NCI-H2171 treated with DMSO at 0.1 percent for 48 hours (cell line): ENCODE measurements around the gene CCDC120.

Source experiments
- DNase-seq: peaks from one replicate; lab custom pipeline; 2025; lab: John Stamatoyannopoulos, UW

The CCDC120 gene, protein sequence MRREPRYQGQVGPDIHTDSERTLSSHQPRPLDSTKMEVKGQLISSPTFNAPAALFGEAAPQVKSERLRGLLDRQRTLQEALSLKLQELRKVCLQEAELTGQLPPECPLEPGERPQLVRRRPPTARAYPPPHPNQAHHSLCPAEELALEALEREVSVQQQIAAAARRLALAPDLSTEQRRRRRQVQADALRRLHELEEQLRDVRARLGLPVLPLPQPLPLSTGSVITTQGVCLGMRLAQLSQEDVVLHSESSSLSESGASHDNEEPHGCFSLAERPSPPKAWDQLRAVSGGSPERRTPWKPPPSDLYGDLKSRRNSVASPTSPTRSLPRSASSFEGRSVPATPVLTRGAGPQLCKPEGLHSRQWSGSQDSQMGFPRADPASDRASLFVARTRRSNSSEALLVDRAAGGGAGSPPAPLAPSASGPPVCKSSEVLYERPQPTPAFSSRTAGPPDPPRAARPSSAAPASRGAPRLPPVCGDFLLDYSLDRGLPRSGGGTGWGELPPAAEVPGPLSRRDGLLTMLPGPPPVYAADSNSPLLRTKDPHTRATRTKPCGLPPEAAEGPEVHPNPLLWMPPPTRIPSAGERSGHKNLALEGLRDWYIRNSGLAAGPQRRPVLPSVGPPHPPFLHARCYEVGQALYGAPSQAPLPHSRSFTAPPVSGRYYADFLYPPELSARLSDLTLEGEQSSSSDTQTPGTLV

DNA sequence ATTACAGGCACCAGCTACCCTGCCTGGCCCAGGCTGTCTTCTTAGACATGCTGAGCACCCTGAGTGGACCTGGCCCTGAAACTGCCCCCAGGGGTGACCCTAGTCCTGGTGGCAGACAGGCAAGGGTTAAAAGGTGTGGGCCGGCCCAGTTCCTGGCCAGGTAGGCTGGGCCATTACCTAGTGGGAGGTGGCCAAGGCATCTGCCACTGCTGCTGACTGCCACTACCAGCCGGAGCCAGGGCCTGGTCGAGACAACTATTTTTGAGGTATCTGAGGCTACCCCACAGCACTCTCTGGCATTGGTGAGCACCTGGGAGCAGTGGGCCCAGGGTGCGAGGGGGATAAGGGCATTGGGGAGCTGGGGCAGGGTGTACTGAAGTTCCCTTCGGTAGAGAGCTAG is at the start of gene CCDC120:
Gene CCDC120 (plus strand): TSS at position 206 of the 400 bp plus-strand sequence. CDS start 3,043 bp downstream, outside the sequence.
- no peak for DNase-seq

DNA sequence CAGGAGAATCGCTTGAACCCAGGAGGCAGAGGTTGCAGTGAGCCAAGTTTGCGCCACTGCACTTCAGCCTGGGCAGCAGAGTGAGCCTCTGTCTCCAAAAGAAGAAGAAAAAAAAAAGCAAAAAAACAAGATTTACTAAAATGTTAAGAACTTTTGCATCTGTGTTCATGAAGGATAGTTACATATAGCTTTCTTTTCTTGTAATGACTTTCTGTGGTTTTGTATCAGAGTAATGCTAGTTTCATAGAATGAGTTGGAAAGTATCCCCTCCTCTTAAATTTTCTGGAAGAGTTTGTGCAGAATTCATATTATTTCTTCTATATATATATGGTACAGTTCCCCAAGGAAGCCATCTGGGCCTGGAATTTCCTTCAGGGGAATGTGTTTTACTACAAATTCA is 39.7 kb upstream of the CCDC120 start:
- no peak for DNase-seq

DNA sequence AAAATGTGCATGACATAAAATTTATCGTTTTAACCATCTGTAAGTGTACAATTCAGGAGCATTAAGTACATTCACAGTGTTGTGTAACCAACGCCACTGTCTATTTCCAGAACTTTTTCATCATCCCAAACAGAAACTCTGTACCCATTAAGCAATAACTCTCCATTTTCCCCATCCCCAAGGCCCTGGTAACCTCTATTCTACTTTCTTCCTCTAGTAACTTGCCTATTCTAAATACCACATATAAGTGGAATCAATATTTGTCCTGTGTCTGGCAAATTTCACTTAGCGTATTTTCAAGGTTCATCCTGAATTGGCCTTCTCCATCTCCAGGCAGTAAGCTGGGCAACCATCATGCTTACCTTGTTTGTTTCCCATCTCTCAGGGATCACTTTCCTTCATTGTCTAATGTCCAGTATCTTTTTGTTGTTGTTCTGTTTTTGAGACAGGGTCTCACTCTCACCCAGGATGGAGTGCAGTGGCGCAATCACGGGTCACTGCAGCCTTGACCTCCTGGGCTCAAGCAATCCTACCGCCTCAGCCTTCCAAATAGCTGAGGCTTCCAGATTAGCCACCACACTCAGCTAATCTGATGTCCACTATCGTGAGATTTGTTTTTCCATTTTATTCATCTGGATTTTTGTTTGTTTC is 39.1 kb upstream of the CCDC120 start:
- no peak for DNase-seq

DNA sequence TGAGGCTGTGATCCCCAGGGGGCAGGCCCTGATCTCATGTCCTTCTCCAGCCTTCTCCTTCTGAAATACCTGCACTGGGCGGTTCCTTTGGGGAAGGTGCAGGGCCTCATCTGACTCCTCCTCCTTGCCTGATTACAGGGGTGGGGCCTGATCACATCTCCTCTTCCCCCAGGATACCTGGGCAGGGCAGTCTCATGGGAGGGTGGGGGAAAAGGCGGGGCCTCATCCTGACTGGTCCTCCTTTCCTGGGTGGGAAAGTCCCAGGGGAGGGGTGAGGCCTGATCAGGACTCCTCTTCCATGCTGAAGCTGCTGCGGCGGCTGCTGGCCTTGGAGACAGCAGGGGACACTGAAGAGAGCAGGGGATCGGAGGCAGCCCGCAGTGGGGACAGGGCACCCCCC is 28.9 kb upstream of the CCDC120 start:
- DNase-seq: no peak

DNA sequence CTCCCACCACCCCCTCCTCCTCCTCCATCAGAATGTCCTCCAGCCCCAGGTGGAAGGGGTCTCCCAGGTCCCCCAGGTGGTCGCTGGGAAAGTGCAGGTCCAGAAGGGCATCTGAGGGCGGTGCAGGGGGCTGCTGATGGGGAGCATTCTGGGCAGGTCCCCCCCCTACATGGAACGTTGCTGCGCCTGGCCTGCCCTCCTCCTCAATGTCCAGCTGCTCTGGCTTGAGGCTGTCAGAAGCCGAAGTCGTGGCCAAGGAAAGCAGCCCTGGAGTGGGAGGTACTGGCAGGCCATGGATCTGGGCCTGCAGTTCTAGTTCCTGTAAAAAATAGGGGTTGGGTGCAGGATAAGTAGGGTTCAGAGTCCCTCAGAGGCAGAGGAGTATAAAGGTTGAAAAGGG is 28.5 kb upstream of the CCDC120 start:
- no peak for DNase-seq

DNA sequence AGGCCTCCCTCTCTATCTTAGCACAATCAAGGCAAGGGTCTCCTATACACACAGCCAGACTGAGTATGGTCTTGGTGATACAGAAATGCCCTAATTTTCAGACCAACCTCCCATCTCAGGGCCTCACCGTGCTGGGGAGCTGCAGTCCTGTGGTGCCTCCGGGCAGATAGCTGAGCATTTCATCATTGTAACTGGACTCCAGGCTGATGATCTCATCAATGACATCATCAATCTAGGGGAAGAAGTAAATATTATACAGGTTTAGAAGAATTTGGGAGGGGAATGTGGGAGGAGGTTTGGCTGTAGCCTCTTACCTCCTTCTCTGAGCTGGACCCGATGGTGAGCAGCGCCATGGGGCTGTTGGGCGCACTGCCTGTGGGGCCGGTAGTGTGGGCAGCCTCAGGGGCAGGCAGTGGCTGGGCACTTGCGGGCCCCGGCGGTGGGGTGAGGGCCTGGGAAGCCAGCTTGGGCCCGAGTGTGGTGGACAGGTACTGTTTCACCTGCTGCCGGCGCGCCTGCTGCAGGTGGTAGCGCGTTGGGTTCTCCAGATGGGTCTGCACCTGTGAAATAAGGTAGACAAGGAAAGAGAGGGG is 20.8 kb upstream of the CCDC120 start:
- DNase-seq: no peak

DNA sequence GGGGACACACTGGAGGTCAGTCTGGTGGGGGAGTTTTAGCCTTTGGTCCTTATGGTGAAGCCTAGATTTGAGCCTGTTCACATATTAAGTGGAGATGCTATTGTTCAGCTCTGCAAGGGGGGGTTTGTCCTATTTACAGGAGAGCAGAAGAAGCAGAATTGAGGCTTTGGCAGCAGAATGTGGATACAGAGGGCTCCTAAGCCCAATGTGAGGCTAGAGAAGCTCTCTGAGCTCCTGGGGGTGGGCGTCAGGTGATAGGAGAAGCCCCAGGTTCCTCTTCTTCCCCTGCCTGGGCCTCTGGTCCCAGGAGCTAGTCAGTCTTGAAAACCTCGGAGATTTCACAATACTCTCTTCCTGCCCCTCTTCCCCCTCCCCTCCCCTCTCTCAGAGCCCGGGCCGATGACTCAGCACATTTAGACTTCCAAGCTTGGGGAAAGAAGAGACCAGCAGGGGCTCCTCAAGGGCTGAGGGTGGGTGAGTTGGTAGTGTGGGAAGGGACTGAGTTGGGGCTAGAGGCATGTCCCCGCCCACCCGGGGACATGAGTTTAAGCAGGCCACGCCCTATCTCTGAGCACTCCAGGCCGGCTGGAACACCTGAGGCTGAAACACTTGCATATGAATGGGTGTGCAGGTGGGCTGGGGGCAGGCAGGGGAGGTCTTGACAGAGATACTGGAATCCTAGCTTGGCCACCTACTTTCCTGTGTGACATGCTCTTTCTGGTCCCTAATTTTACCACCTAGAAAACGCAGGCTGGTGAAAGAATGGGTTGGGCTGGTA is 19.0 kb upstream of the CCDC120 start:
- peak; percentile 73 for DNase-seq

DNA sequence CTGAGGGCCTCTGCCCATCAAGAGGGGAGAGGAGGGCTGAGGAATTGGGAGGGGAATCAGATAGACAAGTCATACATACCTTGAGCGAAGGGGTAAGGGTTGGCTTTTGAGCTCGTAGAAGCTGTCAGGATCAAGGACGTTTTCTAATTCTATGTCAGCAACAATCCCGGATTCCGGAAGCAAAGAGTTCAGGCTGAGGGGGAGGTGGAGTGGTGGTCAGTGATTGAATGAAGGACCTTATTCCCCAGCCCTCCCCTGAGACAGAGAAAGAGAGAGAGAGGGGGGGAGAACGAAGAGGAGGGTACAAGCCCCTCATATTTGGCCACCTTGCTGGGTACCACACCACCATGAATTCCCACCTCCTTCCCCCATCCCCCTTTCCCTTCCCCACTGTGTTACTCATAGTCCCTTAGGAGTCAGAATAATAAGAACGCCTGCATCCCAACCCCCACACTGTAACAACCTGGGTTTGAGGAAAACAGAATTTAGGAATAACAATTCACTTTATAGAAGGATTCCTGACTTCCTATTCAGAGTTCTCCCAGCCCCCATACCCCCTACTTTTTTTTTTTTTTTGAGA is 18.3 kb upstream of the CCDC120 start:
- no peak for DNase-seq

DNA sequence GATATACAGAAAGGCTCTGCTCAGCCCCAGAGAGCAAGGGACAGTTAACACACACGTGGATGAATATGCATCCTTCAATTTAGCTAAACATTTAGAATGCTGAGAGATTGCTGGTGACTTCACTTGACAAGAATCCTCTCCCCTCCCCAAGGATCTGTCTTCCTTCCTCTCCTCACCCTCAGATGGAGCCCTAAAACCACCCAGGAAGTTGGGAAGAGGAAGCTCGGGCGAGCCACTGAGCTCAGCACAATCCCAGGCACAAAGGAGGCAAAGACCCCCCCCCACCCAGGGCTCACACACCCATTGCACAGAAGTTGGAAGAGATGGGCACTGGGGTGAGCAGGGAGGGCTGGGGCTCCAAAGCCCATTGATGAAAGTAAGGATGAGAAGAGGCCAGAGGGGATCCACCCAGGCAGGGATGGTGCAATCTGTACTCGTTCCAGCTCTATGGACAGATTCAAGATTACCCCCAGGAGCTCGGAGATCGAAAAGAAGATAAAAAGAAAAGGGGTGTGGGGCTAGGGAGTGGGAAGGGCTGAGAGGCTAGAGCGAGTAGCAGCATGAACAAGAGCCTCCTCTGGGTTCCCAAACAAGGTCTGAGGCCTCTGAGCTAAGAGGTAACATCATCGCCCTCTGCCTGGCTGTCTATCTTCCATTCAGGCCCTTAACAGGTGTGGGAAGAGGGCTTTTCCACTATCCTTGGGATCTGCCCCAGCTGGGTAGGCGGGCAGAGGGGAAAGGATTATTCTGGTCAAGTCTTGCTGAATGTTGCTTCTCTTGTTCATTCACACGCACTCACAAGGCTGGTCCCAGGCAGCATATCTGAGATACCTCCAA is 16.8 kb upstream of the CCDC120 start:
- DNase-seq: no peak

DNA sequence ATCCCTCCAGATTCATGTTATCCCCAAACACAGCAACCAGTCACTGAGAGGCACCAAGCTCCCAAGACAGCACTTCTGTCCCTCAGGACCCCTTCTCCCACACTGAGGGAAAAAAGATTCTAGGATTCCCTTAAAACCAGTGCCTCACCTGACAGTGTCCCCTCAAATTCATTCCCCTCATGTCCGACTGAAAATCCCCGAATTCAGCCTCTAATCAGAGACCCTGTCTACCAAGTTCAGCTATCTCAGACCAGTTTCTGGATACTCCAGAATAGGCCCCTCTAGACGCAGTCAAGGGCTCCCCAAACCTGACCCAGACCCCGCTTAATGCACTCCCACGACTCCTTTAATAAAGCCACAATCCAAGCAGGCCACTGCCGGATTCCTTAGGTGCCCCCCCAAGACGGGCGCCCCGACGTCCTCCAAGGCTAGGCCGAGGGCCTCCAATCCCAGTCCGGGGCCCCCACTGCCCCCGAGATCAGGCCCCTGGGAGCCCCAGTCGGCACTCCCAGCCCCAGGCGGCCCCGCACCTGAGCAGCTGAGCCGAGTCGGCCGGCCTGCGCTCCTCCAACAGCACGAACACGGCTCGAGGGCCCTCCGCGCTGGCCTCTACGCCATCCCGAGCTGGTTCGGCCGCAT is 16.1 kb upstream of the CCDC120 start:
- DNase-seq: no peak

DNA sequence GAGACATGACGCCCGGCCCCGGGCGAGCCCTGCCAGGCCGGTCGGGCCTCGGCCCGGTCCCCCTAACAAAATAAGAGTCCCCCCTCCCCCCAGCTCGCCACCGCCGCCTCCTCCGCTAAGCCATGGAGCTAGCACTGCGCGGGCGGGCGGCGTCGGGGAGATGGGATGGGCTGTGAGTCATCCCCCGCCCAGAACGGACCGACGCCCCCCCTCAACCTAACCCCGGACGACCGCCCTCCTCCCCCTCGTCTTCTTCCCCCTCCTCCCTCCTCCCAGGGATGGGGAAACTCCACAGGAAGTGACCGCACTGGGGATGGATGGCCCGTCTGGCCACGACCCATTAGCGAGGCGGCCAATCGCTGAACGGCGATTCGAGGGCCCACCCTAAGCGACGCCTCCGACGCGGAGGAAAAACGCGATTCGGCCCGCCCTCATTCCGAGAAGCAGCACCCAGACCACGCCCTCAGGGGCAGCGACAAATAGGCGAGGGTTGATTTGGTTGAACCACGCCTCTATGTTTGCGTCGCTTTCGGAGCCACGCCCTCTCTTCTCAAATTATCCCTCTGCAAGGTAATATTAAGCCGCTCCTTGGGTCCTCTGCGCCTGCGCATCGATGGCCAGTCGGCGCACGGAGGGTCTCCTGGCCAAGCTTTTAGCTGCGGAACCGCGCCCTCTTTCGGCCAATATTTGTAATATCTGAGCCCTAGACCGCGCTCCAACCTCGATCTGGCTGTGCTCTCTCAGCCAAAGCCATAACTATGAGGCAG is 15.4 kb upstream of the CCDC120 start, which contains the start of gene TFE3:
Gene TFE3 (minus strand): TSS at position 138 of the 767 bp plus-strand sequence. CDS start 131 bp downstream, at position 7.
- peak; percentile 97 for DNase-seq

DNA sequence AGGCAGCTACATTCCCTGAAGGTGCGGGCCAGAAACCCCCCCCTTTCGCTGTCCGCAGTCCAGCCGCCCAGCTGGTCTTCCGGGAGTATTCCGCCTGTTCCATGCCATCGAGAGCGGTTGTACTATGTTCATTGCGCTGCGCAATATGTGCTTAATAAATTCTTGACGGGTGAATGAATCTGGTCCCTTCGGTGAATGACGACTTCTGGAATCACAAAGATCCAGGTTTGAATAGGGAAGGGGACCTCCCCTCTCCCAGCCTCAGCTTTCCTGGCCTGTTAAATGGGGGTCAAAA is 14.9 kb upstream of the CCDC120 start:
- DNase-seq: no peak

DNA sequence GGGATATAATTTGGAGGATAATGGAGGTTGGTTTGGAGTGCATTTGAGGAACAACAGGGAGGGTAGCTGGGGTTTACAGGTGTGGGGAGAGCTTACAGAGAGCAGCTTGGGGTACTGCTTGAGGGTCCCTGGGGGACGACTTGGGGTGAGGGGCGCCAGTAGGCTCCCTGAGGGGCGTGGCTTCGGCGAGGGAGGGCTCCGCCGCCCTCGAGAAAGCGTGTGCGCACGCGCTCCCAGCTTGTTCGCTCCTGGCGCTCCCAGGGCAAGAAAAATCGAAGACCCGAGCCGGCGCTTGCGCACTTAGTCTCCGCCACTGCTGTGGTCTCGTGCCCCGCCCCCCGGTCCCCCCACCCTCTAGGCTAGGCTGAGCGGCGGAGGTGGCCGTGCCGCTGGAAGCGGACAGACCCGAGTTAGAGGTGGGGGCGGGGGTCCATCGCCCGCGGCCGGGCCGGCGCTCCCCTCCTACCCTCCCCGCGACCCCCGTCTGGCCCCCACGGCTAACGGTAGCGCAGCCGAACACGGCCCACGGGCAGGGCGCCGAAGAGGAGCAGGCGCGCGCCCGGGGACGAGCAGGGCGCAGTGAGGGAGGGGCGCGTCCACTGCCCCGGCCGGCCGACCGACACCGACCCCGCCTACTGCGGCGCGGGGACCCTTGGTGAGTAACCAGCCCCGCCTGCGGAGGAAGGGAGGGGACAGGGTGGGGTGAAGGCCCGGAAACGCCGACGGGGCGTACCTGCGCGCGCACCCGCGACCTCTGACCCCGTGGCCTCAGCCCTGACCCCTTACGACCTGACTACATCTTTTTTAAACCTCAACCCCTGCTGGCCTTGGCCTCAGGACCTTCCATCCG is 5.4 kb upstream of the CCDC120 start:
- peak; percentile 72 for DNase-seq

DNA sequence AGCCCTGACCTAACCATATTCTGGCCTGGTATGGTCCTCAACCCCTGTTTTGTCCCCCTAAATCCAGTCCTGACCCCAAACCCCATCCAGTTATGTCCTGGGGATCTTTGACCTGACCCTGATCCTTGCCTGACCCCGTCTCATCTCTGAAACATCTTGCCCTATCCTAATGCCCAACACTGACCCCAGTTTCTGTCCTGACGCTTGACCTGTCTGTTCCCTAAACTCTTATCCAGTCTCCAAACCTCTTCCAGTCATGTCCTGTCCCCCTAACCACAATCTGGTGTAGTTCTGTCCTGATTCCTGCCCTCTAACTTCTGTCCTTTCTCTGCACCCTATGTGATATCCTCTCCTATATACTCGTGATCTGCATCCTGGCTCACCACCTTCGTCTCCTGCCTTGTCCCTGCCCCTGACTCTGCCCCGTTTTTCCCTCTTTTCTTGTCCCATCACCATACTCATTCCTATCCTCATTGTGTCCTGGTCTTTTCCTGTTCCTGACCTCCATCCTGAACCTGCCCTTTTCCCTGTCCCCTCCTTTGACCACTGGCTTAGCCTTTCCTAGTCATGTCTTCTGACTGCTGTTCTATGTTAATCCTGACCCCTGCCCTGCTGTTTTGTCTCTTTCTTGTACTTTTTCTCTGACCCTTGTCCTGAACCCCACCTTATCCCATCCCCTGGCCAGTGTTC is 4.6 kb upstream of the CCDC120 start:
- DNase-seq: no peak

DNA sequence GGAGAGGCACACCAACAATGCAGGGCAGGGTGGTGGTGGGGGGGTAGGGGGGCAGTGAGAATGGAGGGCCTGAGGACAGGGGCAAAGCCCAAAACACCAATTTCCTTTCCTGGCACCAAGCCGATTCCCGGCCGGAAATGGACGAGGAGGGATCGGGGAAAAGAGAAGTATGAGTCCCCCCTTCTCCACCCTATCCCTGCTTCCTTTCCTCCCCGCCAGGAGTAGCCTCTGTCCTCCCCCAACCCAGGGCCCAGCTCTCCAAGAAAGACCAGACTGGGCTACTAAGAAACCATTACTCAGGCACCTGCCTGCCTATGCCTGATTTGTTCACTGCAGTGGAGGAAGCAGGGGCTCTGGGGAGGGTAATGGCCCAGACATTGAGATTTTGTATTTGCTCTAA is 402 bp downstream of the CCDC120 start:
- DNase-seq: no peak

DNA sequence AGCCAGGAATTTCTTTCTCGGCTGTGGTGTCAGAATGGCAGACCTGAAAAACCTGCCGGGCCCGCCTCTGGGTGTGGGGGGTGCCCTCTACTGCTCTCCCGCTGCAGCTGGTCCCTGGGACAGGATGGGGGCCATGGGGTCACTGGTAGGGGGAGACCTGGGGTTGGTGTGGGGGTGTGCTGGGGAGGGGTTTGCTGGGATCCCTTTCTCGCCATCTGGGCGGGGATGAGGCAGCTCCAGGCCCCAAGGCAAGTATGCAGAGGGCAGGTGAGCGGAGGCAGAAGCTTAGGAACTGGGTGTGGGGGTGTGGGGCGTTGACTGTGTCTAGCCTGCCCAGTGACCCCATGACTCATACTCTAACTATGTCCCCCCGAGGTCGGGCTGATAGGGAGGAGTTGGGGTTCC is 884 bp downstream of the CCDC120 start:
- DNase-seq: no peak

DNA sequence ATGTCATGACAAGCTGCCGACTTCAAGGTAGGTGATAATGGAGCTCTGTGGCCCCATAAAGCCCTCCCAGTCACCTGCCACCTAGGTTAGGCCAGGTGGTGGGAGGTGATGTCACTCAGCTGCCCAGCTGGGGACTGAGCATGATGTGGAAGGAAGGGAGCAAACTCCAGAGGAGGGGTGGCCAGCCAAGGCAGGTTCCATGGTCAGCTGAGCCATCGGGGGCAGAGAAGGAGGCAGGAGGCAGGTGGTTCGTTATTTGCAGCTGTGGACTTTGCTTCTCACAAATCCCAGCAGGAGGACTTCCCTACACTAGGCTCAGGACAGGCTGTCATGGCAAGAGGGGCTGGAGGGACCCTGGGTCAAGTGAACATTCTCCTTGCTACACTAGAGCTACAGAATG is 2.1 kb downstream of the CCDC120 start:
- DNase-seq: no peak

DNA sequence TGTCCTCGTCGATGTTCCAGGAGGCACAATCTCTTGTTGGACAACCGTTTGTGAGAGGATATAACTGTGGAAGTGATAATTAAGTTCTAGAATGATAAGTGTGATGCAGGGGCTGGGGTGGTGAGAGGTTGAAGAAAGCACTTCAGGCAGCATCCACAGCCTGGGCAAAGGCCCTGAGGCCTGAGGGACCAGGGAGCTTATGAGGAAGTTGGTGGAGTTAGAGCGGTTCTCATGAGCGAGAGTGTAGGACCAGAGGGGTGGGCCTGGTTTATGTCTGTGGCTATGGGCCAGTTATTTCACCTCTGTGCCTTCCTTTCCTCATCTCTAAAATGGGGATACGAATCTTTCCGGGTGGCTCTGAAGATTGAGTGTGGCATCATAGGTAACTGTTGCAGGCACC is 2.7 kb downstream of the CCDC120 start:
- no peak for DNase-seq
